Measurements from ENCODE around the gene GPR155.

Gene GPR155, protein sequence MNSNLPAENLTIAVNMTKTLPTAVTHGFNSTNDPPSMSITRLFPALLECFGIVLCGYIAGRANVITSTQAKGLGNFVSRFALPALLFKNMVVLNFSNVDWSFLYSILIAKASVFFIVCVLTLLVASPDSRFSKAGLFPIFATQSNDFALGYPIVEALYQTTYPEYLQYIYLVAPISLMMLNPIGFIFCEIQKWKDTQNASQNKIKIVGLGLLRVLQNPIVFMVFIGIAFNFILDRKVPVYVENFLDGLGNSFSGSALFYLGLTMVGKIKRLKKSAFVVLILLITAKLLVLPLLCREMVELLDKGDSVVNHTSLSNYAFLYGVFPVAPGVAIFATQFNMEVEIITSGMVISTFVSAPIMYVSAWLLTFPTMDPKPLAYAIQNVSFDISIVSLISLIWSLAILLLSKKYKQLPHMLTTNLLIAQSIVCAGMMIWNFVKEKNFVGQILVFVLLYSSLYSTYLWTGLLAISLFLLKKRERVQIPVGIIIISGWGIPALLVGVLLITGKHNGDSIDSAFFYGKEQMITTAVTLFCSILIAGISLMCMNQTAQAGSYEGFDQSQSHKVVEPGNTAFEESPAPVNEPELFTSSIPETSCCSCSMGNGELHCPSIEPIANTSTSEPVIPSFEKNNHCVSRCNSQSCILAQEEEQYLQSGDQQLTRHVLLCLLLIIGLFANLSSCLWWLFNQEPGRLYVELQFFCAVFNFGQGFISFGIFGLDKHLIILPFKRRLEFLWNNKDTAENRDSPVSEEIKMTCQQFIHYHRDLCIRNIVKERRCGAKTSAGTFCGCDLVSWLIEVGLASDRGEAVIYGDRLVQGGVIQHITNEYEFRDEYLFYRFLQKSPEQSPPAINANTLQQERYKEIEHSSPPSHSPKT

GRCh38 chr2:174486563-174487107, at the start of gene GPR155:
Gene GPR155, minus strand, starts transcription at chr2:174487029. Its CDS starts 5,073 bp downstream, at chr2:174481956.
- DNase-seq (ENCODE audit: low spot score): peak; percentile 82

DNA sequence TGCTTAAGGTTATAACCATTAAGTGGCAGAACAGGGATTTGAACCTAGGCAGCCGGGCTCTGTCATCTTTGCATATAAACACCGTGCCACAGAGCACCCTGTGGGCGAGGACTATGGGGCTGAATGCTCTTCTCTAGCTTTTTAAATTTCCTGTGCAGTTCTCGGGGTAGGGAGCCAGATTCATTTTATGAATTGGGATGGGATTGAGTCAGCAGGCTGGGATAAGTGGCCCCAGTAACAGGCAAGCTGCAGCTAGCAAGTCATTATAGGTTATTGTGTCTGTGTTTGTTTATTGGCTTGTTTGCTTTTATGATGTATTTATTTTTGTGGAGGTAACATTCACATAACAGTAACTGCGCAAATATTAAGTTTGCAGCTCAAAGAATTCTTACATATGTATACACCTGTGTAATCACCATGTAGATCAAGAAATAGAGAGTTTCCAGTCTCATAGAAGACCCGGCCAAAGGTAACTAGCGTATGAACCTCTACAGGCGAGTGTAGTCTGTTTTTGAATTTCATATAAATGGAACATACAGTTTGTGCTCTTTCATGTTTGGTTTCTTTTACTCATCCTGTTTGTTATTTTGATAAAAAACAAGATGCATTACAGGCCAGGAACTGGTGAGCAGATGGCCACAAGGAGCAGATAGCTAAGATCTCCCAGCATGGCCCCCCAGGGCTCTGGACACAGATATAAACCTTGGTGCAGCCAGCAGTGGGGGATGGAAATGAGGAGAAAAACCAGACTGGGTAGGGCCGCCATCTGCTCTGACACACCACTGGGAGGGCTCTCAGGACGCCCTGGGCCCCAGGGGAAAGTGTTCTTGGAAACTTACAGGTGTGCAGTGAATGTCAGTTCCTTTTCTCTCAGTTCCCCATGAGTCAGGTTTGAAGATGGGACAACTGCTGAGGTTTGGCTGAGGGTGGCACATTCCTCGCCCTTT, 49.2 kb upstream of the GPR155 start:
- DNase-seq (ENCODE audit: low spot score): no peak

DNA sequence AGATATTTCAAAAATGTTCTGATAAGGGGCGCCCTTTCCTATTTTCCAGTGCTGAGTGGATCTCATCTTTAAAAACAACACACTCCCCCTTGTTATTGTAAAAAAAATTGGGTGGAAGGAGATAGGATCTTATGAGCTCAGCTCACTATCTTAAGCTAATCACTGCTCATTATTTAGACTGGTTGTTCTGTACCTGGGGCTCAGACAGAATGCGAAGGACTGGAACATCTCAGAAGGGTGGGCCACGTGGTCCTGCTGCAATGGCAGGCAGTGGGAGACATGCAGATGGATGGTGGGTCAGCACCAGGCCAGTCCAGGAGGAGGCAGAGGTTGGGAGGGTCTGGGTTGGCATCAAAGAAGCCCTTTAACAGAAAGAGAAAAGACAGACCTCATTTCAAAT, 48.3 kb upstream of the GPR155 start:
- no peak for DNase-seq (ENCODE audit: low spot score)

DNA sequence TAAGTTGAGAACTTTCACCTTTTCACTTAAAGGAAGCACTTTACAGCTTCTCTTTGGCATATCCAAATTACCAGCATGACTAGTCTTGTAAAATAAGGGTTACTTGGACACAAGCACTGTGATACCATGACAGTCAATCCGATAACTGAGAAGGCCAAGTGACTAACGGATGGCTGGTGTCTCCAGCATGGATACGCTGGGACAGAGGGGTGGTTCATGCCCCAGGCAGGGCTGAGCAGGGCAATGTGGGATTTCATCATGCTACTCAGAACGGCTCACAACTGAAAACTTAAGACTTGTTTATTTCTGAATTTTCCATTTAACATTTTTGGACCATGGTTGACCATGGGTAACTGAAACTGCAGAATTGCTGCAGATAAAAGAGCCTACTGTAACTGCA, 43.1 kb upstream of the GPR155 start:
- DNase-seq (ENCODE audit: low spot score): no peak

- no peak for DNase-seq (ENCODE audit: low spot score)
Observed at GRCh38 chr2:174527959-174528358, 41.1 kb upstream of the GPR155 start.

DNA sequence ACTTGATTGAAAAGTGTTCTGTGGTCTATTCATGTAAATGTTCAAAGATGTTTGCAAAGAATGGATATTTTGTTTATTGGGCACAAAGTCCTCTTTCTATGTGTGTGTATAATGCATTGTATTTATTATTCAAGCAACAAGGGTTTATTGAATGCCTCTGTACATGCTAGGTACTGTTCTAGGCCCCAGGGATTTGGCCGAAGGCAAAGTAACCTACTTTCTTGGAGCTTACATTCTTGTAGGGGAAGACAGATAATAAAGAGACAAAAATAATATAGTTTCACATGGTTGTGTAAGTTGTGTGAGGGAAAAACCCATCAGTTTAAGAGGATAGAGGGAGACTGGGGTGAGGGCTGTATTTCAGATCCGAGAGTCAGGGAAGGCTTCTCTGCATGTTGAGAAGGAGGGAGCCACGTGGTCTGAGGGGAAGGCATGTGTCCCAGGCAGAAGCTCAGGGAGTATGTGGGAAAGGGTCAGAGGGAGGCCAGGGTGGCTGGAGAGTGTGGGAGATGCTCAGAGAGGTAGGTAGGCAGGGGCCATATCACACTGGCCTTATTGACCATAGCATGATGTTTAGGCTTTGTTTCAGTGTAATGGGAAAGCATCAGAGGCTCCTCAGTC, 40.4 kb upstream of the GPR155 start:
- DNase-seq (ENCODE audit: low spot score): no peak

- peak; percentile 38 for DNase-seq (ENCODE audit: low spot score)
Observed at GRCh38 chr2:174524527-174524926, 37.7 kb upstream of the GPR155 start.

- peak; percentile 62 for DNase-seq (ENCODE audit: low spot score)
Observed at GRCh38 chr2:174522553-174522952, 35.7 kb upstream of the GPR155 start.

- no peak for DNase-seq (ENCODE audit: low spot score)
Observed at GRCh38 chr2:174518395-174518794, 31.6 kb upstream of the GPR155 start.

DNA sequence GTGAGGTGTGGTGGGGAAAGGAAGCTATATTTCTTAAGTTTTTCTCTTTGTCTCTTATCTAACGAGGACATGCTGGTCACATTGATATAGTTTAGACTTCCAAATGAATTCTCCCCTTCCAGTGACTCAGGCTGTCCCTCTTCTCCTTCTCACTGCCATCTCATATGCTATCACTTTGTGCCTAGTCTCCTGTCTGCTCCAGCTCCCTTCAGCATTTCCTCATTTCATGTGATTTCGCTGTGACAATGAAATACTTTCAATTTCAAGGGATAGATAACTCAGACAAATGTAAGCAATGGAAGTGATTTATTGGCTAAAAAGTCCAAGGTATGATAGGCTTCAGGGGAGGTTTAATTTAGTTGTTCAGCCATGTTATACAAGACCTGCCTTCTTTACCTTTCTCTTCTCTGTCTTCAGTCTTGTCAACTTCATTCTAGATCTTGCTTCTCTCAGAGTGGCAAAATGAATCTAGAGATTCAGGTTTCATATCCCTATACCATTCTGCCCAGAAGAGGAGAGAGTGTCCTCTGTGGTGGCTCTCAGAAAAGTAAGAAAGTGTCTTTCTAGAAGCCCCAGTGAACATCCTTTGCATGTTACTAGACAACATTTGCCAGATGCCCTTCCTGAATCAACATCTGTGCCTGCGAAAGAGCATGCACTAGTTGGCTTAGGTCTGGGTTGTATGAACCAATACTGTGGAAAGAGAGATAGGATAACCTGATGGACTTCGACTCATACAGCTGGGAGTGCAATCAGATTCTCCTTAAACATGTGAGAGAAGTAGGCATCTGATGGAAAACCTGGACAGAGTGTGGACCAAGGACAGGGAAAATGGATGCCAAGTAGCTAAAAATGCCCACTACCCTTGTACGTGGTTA, 29.9 kb upstream of the GPR155 start:
- peak; percentile 9 for DNase-seq (ENCODE audit: low spot score)

GRCh38 chr2:174512345-174512744, 25.5 kb upstream of the GPR155 start:
- DNase-seq (ENCODE audit: low spot score): no peak

GRCh38 chr2:174511580-174512260, 24.9 kb upstream of the GPR155 start:
- DNase-seq (ENCODE audit: low spot score): no peak

DNA sequence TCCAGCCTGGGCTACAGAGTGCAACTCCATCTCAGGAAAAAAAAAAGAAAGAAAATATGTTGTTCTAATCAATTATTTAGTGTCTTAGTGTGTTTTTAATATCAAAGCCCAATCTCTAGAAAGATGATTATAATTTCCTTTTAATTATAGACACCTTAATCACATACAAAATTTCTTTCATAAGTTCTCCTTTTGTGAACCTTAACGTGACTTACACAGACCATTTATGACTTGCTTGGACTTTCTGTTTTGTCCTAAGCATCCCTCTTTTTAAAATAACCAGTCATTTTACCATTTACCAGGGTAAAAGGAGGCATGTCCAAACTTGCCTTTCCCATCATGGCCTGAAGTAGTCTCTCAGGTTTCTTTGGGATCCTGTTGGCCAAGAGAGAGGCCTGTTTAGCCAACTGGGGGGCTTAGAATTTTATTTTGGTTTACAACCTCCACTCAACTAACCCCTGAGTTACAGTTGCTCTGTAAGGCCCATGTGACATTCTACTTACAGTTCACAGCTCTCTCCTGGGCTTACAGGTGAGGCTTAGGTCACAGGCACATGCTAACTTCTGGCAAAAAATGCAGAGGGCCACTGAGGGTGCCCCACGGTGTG, 23.9 kb upstream of the GPR155 start:
- DNase-seq (ENCODE audit: low spot score): no peak

DNA sequence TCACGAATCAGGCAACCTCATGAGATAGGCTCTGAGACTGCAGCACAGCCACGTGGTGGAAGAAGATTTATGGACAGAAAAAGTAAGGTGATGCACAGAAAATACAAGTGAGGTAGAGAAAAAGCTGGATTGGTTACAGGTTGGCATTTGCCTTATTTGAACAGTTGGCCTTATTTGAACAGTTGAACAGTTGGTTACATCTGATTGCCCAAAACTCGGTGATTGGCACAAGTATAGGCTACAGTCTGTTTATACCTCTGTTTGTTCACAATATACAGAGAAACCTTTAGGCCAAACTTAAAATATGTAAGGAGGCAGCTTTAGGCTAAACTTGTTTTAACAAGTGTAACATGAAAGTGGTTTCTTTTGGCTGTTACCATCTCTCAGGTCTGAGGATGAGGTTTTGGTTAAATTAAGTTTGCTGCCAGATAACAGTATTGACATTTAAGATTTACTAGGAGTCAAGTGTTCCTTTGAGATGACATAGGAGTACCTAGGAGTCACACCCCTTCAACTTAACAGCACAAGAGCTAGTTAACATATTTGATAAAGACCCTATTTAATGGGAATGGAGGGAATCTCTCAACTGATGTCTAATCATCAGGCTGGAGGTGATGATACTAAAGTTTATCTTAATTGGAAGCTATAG, 16.5 kb upstream of the GPR155 start:
- no peak for DNase-seq (ENCODE audit: low spot score)

DNA sequence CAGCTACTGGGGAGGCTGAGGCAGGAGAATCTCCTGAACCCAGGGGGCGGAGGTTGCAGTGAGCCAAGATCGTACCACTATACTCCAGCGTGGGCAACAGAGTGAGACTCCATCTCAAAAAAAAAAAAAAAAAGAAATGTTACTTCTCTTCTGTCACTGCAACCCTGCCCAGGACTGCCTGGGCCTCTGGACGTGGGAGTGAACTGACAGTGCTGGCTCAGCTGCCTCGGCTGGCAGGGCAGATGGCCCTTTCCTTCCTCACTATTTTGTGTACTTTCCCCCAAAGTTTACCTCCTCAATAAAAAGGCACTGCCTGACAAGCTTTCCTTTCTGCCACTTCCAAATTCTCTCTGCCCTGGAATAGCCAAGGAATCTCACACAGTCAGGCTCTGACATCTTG, 12.5 kb upstream of the GPR155 start:
- peak; percentile 47 for DNase-seq (ENCODE audit: low spot score)

GRCh38 chr2:174495365-174496012, 8.7 kb upstream of the GPR155 start:
- peak; percentile 75 for DNase-seq (ENCODE audit: low spot score)

DNA sequence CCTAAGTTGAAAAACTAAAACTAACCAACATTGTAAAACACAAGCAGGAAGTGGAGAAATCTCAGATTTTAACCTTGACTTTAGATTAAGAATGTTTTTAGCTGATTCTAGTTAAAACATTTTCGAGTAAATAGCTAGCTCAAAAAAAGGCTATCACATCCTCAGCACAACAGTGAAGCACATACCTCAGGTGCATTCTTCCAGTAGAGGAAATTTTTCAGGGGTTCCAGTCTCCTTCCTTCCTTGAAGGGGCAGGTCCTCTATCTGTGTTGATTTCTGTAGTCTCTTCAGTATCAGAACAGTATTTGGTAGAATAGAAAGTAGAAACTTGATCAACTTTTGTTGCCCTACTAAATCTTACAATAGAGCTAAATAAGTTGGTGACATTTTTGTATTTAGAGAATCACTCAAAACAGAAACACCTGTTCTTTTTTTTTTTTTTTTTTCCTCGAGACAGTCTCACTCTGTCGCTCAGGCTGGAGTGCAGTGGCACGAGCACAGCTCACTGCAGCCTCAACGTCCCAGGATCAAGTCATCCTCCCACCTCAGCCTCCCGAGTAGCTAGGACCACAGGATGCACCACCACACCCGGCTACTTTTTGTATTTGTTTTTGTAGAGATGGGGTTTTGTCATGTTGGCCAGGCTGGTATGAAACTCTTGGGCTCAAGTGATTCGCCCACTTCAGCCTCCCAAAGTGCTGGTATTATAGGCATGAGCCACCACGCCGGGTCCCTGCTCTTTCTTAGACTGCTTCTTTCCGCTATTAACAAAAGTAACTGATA, 6.9 kb upstream of the GPR155 start:
- no peak for DNase-seq (ENCODE audit: low spot score)

Measured in Ammon's horn (tissue), 1 donor.